HG03575 (cell line): ENCODE results near the gene CLEC11A.
"Not testable (repeated sequence)": the region's sequence is repeated elsewhere in the genome, so short reads cannot be mapped to it uniquely, and the experiment has no call there.

ENCODE experiments used
- ATAC-seq: cut with Tn5 transposase; IDR thresholded peaks from one replicate; pipeline ENCODE4 v1.9.1; 2021; ENCODE audit not compliant: unreplicated experiment, insufficient number of reproducible peaks, low FRiP score; ENCODE audit errors: extremely low read depth

CLEC11A gene

DNA sequence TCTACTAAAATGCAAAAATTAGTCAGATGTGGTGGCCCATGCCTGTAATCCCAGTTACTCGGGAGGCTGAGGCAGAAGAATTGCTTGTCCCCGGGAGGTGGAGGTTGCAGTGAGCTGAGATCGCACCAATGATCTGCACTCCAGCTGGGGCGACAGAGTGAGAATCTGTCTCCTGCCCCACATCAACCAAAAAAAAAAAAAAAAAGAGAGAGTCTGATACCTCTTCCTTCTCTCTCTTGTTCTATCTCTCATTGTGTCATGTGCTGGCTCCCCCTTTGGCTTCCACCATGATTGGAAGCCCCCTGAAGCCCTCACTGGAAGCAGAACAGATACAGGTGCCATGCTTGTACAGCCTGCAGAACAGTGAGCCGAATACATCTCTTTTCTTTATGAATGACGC lies 20.4 kb downstream of the CLEC11A start:
- no peak for ATAC-seq

GRCh38 chr19:50745221-50745620 lies 22.1 kb downstream of the CLEC11A start:
- ATAC-seq, result no peak

- not testable (repeated sequence) for ATAC-seq
Observed at GRCh38 chr19:50747141-50747540, 24.0 kb downstream of the CLEC11A start.

GRCh38 chr19:50749490-50749889 lies 26.3 kb downstream of the CLEC11A start:
- ATAC-seq, result no peak

GRCh38 chr19:50750010-50750409 lies 26.8 kb downstream of the CLEC11A start:
- no peak for ATAC-seq

- ATAC-seq, result no peak
Observed at GRCh38 chr19:50753879-50754278, 30.7 kb downstream of the CLEC11A start.

DNA sequence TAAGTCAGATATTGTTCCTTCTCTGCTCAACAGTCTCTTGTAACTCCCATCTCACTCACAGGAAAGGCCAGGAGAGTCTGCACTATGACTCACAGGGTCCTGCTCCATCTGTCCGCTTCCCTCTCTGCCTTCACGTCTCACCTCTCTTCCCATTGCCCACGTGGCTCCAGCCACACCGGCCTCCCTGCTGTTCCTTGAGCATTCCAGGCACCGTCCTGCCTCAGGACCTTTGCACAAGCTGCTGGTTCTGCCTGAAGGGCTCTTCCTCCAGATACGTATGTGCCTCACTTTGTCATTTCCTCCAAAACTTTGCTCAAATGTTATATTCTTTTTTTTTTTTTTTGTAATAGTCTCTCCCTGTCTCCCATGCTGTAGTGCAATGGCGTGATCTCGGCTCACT lies 33.1 kb downstream of the CLEC11A start:
- ATAC-seq, result not testable (repeated sequence)

- ATAC-seq, result not testable (repeated sequence)
Observed at GRCh38 chr19:50757624-50758023, 34.5 kb downstream of the CLEC11A start.

- ATAC-seq, result not testable (repeated sequence)
Observed at GRCh38 chr19:50759076-50759475, 35.9 kb downstream of the CLEC11A start.

DNA sequence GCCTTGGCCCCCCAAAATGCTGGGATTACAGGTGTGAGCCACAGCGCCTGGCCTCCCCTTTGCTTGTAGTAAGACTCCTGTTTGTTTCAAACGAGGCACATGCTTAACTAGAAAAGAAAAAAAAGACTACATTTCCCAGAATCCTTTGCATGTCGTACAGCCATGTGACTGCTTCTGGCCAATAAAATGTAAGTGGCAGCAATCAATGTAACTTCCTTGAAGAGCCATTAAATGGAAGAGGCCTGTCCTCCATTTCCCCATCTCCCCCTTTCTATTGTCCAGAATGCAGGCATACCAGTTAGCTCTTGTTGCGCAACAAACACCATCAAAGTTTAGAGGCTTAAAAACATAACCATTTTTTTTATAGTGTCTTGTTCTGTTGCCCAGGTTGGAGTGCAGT lies 36.7 kb downstream of the CLEC11A start:
- no peak for ATAC-seq

GRCh38 chr19:50761501-50761900 lies 38.3 kb downstream of the CLEC11A start:
- not testable (repeated sequence) for ATAC-seq

GRCh38 chr19:50763521-50763920 lies 40.4 kb downstream of the CLEC11A start:
- not testable (repeated sequence) for ATAC-seq

DNA sequence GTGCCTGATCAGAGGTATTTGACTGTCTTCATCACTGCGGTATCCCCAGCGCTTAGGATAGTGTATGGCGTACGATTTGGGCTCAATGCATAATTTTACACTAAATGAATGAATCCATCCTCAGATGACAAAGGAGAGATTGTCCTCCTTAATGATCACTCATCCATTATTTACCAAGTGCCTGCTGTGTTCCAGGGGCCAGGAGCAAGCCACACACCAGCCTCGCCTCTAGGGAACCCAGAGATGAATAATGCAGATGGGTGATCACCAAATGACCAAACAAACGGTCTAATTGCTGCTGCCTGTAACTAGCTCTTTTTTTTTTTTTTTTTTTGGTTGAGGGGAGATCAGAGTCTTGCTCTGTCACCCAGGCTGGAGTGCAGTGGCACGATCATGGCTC lies 41.2 kb downstream of the CLEC11A start:
- no peak for ATAC-seq

- not testable (repeated sequence) for ATAC-seq
Observed at GRCh38 chr19:50766746-50767145, 43.6 kb downstream of the CLEC11A start.

GRCh38 chr19:50767263-50767662 lies 44.1 kb downstream of the CLEC11A start:
- not testable (repeated sequence) for ATAC-seq

DNA sequence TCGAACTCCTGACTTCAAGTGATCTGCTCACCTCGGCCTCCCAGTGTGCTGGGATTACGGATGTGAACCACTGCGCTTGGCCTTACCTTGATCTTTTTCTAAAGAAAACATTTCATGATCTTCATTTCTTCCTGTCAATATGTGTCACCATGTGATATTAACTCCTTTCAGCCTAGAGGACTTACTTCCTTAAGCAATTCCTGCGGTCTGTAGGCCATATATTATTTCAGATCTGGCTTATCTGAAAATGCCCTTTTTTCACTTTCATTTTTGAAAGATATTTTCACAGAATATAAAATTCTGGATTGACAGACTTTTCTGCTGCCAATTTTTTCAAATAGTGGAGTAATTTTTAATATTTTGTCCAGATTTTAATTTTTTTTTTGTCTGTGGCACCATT lies 45.1 kb downstream of the CLEC11A start:
- ATAC-seq, result no peak

DNA sequence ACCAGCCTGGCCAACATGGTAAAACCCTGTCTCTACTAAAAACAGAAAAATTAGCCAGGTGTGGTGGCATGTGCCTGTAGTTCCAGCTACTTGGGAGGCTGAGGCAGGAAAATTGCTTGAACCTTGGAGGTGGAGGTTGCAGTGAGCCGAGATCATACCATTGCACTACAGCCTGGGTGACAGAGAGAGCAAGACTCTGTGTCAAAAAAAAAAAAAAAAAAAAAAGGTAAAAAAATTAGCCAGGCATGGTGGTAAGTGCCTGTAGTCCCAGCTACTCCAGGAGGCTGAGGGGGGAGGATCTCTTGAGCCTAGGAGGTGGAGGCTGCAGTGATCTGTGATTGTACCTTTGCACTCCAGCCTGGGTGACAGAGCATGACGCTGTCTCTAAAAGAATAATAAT lies 47.0 kb downstream of the CLEC11A start, which contains the start of gene GPR32:
TSS of gene GPR32 (plus strand) at position 301 of the 400 bp plus-strand sequence. CDS start 137 bp downstream, outside the sequence.
- ATAC-seq, result not testable (repeated sequence)

DNA sequence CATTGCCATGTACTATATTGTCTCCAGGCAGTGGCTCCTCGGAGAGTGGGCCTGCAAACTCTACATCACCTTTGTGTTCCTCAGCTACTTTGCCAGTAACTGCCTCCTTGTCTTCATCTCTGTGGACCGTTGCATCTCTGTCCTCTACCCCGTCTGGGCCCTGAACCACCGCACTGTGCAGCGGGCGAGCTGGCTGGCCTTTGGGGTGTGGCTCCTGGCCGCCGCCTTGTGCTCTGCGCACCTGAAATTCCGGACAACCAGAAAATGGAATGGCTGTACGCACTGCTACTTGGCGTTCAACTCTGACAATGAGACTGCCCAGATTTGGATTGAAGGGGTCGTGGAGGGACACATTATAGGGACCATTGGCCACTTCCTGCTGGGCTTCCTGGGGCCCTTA lies 47.7 kb downstream of the CLEC11A start:
- ATAC-seq, result no peak

- ATAC-seq, result no peak
Observed at GRCh38 chr19:50772476-50772875, 49.3 kb downstream of the CLEC11A start.

- not testable (repeated sequence) for ATAC-seq
Observed at GRCh38 chr19:50772912-50773311, 49.7 kb downstream of the CLEC11A start.

DNA sequence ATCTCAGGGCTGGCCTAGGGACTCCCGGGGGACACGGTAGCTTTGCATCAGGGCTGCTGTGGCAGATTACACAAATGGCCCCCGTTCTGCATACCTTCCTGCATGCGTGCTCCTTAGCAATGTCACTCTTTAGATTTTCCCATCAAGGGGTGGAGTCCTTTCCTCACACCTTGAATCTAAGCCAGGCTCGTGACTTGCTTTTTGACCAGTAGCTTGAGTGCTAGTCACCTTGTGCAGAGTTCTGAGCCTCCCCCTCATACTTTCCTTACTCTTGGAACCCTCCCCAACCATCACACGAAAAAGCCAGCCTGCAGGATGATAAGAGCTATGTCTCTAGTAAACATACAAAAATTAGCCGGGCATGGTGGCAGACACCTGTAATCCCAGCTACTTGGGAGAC lies 50.3 kb downstream of the CLEC11A start:
- ATAC-seq, result not testable (repeated sequence)
